Adipocyte (in vitro differentiated cells): ENCODE data around the gene CUEDC1.

ENCODE experiments used
- DNase-seq: peaks from one replicate; pipeline ENCODE4 v3.0.0-alpha.2; 2015; ENCODE audit warnings: low read depth
- H3K27me3 ChIP-seq: replicated peaks from 2 replicates; pipeline ENCODE4 v1.7.0; 2013; ENCODE audit warnings: mild to moderate bottlenecking, low read length, moderate library complexity; ENCODE audit not compliant: control insufficient read depth, insufficient read depth
- H3K36me3 ChIP-seq: 2 replicates; pipeline ENCODE4 v1.7.0; 2013; ENCODE audit warnings: low read length, mild to moderate bottlenecking, moderate library complexity; ENCODE audit not compliant: control insufficient read depth, insufficient read depth, severe bottlenecking
- H3K4me1 ChIP-seq: 2 replicates; pipeline ENCODE4 v1.7.0; 2013; ENCODE audit warnings: mild to moderate bottlenecking, low read length, moderate library complexity; ENCODE audit not compliant: control insufficient read depth, insufficient read depth
- H3K4me3 ChIP-seq: 2 replicates; pipeline ENCODE4 v1.7.0; 2013; ENCODE audit warnings: mild to moderate bottlenecking, low read length, moderate library complexity
- H3K9ac ChIP-seq: 2 replicates; pipeline ENCODE4 v1.7.0; 2013; ENCODE audit warnings: mild to moderate bottlenecking, low read length, moderate library complexity
- H3K9me3 ChIP-seq: 2 replicates; pipeline ENCODE4 v1.7.0; 2013; ENCODE audit warnings: mild to moderate bottlenecking, low read length, moderate library complexity; ENCODE audit not compliant: control insufficient read depth

CUEDC1 gene

GRCh38 chr17:57866723-57867122 is 88.5 kb downstream of the CUEDC1 start:
- Histone ChIP-seq H3K9ac (no peak overlapping the region), H3K4me1 (peaks cover 36% of the 10 kb centered on the region), H3K4me3 (no peak overlapping the region), H3K36me3 (peaks cover 28% of the 10 kb centered on the region), H3K9me3 (no peaks in the 10 kb centered on the region), H3K27me3 (no peaks in the 10 kb centered on the region)
- DNase-seq, result no peak

- Histone ChIP-seq H3K36me3 (peaks cover 25% of the 10 kb centered on the region), H3K4me3 (no peak overlapping the region), H3K9me3 (no peaks in the 10 kb centered on the region), H3K9ac (no peak overlapping the region), H3K27me3 (no peaks in the 10 kb centered on the region), H3K4me1 (peaks cover 38% of the 10 kb centered on the region)
- no peak for DNase-seq
These were observed 88.9 kb downstream of the CUEDC1 start for GRCh38 chr17:57866319-57866718.

DNA sequence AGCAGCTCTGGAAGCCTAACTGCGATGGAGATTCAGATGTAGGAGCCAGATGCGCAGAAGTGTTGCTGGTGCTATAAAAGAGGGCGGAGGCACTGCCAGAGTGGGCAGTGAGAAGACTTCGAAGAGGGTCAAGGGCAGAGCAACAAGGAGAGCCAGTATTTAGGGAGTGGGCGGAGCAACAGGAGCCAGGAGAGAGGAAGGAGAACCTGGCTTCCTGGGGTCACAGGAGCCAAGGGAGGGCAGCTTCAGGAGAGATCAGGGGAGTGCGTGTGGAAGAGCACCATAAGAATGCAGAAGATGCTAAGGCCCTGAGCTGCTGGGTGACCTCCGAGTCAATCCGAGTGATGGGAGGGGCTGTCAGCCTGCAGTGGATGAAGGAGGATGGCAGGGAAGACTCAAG is 90.9 kb downstream of the CUEDC1 start:
- Histone ChIP-seq H3K27me3 (no peaks in the 10 kb centered on the region), H3K4me1 (peaks cover 47% of the 10 kb centered on the region), H3K9ac (no peak overlapping the region), H3K9me3 (no peaks in the 10 kb centered on the region), H3K4me3 (no peak overlapping the region), H3K36me3 (peaks cover 13% of the 10 kb centered on the region)
- DNase-seq, result no peak

DNA sequence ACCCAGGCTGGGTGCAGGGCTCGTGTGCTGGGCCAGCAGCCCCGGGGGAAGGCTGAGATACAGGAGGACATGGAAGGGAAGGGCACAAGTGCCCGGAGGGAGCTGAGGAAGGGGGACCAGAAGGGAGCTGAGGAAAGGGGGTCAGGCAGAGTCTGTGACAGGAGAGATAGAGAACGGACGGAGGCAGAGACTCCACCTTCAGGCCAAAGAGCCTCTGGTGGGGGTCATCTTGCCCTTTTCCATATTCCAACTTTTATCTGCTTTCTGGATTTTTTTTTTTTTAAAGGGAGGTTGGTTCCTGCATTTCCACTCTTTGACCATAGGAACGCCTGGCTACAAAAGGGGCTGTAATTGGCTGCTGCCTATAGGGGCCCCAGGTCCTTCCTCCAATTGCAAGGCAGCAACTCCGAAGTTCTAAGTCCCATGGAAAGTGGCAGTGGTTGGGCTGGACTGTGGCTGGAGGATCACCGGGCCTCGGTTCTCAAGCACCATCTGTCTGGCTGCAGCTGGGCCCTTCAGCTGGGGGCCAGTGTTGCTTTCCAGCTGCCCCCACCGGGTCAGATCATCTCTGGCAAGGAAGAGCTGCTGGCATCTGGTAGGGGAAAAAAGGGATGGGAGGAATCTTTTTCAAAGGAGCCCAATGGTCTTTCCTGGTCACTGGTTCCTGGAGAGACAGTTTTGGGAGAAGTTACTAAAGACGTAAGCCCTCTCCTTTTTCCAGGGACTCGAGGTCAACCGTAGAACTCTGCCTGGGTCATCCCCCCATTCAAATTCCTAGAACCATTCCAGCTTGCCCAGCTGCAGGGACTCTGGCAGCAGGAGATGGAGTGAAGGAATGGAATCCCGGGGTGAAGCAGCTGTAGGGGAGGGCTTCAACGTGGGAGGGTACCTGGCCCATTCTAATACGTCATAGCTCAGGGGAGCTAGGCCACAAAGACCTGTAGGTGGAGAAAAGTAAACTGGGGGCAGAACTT is 92.2 kb downstream of the CUEDC1 start:
- peak overlapping the region; percentile 11 for H3K9ac ChIP-seq
- H3K4me3 ChIP-seq, result no peak overlapping the region
- no peaks in the 10 kb centered on the region for H3K9me3 ChIP-seq
- no peak for DNase-seq
- peaks cover 36% of the 10 kb centered on the region for H3K4me1 ChIP-seq
- no peaks in the 10 kb centered on the region for H3K27me3 ChIP-seq
- peaks cover 13% of the 10 kb centered on the region for H3K36me3 ChIP-seq

DNA sequence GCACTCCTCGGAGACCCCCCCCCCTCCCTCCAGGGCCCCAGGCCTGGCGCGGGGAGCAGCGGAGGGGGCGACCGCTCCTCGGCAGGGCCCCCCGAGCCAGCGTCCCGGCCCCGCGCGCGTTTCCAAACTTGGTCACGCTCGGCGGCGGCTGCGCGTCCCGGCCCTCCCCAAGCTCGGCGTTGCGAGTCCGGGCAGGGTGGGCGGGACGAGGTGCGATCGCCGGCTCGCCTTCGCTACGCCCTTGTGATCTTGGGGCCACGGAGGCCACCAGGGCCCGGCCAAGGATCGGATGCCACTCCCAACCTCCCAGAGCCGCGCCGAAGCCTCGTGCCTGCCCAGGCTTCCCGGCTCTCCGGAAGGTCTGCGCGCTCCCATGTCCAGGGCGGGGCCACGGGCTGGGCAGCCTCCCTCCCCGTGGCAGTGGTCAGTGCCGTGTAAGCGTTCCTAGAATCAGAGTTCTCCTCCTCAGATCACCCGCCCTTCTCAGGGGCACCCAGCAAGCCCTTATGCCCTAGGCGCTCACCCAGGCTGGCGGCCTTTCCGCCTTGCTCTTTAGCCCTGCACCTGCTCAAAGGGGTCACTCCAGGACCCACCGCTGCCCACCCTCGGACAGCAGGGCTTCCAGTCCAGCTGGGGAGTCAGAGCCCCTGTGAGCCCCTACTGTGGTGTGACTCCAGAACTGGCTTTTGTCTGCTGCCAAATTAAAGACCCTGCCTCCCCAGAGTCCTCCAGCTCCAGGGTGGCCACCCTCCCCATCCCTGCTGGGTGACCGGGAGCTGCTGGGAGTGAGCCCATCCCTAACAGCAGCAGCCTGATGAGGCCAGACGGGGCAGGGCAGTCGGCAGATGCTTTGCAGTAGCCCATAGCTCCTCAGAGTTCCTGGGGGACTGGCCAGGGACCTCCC is 93.2 kb downstream of the CUEDC1 start:
- Histone ChIP-seq H3K27me3 (no peaks in the 10 kb centered on the region), H3K4me3 (peak overlapping the region; percentile 57), H3K4me1 (peaks cover 28% of the 10 kb centered on the region), H3K9me3 (no peaks in the 10 kb centered on the region), H3K9ac (peak overlapping the region; percentile 59), H3K36me3 (peaks cover 13% of the 10 kb centered on the region)
- DNase-seq, result peak; percentile 53

- peak overlapping the region; percentile 59 for H3K9ac ChIP-seq
- H3K27me3 ChIP-seq, result no peaks in the 10 kb centered on the region
- H3K4me3 ChIP-seq, result peak overlapping the region; percentile 57
- peaks cover 8% of the 10 kb centered on the region for H3K36me3 ChIP-seq
- no peaks in the 10 kb centered on the region for H3K9me3 ChIP-seq
- peaks cover 28% of the 10 kb centered on the region for H3K4me1 ChIP-seq
- peak; percentile 40 for DNase-seq
These were observed 94.0 kb downstream of the CUEDC1 start for GRCh38 chr17:57861000-57861789.

DNA sequence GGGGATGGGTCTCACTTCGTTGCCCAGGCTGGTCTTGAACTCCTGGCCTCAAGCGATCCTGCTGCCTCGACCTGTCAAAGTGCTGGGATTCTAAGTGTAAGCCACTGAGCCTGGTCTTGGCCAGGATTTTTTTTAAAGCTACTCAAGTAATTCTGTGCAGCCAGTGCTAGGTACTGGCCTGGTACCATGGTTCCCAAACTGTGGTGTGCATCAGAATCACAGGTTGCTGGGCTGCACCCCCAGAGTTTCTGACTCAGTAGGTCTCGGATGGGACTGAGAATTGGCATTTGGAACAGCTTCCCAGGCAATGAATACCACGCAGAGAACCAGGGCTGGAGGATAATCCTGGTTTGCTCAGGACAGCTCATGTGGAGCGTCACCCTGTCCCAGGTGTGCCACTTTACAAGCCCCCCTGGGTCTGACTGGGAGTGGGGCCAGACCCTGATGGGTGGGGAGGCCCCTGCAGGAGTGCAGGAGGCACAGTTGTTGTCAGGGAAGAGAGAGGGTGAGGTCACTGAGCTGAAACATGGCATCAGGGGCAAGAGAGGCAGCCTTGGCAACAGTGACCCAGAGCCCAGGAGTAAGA is 94.7 kb downstream of the CUEDC1 start:
- H3K36me3 ChIP-seq, result peaks cover 5% of the 10 kb centered on the region
- no peaks in the 10 kb centered on the region for H3K9me3 ChIP-seq
- no peak overlapping the region for H3K4me3 ChIP-seq
- peak overlapping the region; percentile 59 for H3K9ac ChIP-seq
- no peak for DNase-seq
- H3K27me3 ChIP-seq, result no peaks in the 10 kb centered on the region
- H3K4me1 ChIP-seq, result peaks cover 28% of the 10 kb centered on the region

GRCh38 chr17:57859601-57860413 is 95.4 kb downstream of the CUEDC1 start:
- Histone ChIP-seq H3K36me3 (peaks cover under 1% of the 10 kb centered on the region), H3K9ac (no peak overlapping the region), H3K4me3 (no peak overlapping the region), H3K4me1 (peaks cover 28% of the 10 kb centered on the region), H3K9me3 (no peaks in the 10 kb centered on the region), H3K27me3 (no peaks in the 10 kb centered on the region)
- DNase-seq, result no peak

DNA sequence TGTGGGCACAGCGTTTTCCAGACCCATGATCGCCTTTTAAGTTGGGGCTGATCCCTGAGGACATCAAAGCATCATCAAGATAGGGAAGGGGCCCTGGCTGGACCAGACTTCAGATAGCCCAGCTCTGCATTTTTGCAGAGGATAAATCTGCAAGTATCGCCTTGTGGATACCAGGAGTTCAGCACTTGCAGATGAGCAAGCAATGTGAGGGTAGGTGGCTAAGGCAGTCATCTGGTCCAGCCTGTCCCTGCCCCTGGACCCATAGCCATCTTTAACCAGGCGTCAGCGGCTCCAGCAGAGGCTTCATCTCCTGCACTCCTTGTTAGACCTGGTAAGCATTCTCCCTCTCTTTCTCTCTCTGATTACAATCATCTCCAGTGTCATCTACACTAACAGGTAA is 96.4 kb downstream of the CUEDC1 start:
- Histone ChIP-seq H3K9ac (no peak overlapping the region), H3K27me3 (no peaks in the 10 kb centered on the region), H3K4me3 (no peak overlapping the region), H3K4me1 (peaks cover 28% of the 10 kb centered on the region), H3K9me3 (no peaks in the 10 kb centered on the region), H3K36me3 (no peaks in the 10 kb centered on the region)
- no peak for DNase-seq
